Activated CD4-positive, alpha-beta T cell treated with anti-CD3 and anti-CD28 coated beads for 24 hours (primary cell): ENCODE data around the gene SCARF1.

Experiments
- DNase-seq, 2 donors: peaks; one replicate each; pipeline ENCODE4 v3.0.0-alpha.2; 2020; ENCODE audit warnings: low read depth in 2 of 2

The SCARF1 gene

DNA sequence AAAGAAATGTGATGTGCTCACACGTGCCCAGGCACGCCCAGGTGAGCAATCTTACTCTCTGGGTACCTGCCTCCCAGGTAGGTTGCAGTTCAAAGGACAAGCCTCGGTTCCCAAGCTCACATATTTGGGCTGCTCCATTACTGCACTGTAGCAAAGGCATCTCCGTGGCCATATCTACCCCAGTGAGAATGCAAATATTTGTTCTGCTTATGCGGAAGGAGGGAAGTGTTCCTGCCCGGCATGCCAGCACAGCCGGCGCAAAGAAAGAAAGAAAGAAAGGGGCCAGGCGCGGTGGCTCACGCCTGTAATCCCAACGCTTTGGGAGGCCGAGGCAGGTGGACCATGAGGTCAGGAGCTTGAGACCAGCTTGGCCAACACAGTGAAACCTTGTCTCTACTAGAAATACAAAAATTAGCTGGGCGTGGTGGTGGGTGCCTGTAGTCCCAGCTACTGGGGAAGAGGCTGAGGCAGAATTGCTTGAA, 47.6 kb downstream of the SCARF1 start:
- DNase-seq: no peak

DNA sequence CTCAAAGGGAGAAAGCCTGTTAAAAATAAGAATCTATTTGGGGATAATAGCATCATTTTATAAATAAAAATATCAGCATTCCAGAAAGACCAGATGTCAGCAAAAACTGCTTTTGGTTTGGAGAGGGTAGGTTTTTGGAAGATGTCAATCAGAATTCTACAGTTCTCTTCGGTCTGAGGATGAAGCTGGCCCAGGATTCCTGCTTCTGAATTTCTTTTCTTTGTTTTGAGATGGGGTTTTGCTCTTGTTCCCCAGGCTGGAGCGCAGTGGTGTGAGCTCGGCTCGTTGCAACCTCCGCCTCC, 52.0 kb downstream of the SCARF1 start:
- DNase-seq: no peak

DNA sequence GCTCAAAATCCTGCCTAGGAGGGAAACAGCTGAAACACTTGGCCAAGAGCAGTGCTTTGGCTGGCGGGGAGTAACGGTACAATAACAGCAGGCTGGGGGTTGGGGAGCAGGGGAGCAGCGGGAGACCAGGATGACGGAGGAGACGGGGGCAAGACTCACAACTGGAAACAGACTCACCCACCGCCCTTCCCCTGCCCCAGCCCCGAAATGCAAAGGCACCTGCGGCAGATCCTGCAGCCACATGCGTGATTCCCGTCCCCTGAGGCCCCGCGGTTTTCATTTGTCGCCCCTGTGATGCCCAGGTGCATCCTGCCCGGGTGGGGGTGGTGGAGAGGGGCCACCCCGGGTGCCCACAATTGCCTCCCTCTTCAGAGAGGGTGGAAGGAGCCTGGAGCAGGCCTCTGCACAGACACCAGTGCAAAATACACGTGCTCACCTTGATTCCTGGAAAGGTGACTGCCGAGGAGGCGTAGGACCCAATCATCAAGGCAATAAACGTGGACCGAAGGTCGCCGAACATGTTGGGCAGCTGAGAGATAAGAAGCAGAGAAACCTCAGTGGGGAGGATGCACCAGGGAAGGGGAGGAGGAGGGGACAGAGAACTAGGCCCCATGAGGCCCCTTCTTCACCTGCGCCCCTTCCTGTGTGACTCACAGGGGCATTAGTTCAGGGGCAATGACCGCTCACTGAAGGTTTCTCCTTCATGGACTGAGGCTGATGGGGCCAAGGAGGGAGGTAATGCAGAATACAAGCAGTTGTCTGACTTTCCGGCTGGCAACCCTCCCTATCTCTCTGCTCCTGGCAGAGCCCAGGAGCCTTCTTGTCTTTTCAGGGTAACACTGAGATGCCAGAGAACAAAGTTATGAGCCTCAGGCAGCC, 52.5 kb downstream of the SCARF1 start:
- no peak for DNase-seq

DNA sequence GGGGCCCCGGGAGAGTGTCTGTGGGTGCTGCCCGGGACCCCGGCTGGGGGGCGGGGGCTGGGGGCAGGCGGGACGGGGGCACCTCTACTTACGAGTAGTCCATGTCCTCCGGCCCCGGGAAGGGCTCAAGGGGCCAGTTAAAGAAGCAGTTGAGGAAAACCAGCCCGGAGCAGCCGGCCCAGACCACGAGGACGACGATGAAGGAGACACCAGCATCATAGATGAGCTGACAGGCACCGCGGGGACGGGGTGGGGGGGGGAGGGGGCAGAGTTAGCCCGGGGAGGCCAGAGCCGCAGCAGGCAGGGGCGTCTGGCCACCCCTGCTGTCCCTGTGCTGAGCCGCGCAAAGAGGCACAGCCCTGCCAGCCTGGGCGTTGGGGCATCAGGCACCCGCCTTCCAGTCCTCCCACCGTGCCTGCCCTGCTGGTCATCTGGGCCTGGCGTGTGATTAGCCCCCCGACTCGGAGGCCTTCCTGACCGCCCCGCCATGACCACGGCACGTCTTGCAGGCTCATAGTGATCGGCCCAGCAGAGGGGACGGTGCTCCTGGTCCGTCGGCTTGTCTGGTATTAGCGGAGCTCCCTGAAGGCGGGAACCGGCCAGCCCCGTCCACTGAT, 54.0 kb downstream of the SCARF1 start:
- no peak for DNase-seq

DNA sequence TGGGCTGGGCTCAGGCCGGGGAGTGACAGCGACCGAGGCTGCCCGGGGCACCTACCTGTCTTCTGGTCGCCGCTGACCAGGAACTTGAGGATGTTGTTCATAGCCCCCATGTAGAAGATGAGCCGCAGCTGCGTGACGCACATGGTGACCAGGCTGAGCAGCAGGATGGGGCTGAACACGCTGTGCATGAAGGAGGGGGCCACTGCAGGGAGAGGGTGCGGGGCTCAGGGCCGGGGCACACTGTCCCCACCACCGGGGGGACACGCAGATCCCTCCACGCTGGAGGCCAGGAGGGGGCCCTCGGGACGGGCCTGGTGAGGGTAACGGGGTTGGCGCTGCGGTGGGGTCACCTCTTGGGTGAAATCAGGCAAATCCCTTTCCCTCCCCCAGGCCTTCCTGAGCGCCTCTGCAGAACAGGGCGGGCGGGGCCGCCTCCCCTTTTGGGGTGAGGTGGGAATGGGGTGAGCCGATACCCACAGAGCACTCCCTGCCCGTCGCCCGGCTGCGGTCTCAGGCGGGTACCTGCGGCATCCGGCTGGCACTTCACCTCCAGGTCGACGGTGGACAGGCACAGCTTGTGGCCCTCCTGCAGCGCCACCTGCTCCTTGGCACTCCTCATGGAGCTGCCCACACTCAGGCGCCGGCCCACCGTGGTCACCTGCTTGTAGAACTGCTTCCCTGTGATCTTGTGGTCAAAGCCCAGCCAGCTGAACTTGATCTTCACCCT, 54.6 kb downstream of the SCARF1 start:
- no peak for DNase-seq

DNA sequence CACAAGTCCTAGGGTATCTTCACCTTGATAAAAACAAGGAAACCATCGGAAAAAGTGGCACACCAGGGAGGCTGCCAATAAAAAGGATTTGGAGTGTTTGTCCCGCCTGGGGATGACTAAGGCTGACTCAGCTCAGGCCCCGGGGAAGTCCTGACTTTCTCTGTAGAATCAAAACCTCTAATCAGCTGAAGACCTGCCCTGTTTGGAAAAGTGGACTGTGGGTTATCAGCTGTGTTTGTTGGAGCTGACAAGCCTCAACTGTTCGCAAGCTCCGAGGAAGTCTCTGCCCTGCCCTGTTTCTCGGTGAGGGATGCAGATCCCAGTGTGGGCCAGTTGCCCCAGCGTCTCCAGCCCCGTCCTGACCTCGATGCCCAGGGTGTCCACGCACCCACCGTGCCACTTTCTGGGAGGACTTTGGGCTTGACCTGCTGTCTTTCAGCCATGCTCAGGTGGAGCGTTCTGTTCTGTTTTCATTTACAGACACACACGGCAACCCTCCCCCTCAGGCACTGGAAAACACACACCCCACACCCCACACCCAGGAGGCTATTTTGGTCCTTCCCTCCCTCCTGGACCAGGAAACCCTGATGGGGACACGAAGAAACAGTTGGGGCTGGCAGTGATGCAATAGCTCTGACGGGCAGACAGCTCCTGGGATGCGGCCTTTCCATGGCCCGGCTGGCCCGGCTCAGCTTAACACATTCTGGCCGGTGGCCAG, 55.3 kb downstream of the SCARF1 start:
- no peak for DNase-seq

DNA sequence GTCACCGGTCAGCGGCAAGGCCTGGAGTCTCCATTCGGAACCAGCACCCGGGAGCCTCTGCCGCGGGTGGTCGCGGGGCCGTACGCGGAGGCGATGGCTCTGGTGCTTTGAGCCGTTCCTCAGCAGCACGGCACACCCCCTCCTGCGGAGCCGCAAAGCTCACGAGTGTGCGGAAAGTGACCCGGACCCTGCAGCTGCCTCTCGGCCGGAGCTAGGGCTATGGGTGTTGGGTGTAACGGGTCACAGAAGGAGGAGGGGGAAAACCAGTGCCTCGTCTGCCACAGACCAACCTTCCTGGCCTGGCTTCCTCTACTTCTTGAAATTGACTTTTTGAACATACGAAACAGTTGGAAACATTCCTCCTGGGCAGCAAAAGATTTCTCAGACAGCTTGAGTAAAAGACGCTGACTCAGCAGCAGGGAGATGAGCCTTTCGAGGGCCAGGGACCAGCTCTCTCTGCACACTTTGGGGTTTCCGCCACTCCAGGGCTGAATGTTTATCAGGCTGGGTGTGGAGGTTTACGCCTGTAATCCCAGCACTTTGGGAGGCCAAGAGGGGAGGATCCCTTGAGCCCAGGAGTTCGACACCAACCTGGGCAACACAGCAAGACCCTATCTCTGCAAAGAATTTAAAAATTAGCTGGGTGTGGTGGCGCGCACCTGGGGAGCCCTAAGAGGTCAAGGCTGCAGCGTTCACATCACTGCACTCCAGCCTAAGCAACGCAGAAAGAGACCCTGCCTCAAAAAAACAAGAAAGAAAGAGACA, 56.5 kb downstream of the SCARF1 start:
- no peak for DNase-seq

DNA sequence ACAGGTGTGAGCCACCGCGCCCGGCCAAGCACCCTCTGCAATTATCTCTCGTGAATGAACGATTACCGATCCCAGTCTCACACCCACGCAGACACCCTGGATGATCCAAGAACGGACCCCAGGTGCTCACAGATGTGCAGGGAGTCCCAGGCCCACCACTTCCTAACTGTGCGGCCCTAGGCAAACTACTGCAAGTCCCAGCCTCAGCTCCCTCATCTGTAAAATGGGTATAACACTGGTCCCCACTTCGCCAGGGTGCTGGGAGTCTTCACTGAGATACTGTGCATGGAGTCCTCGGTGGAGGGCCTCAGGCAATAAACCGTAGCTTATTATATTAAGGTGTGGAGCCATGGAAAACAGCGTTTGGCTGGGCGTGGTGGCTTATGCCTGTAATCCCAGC, 61.4 kb downstream of the SCARF1 start:
- DNase-seq: no peak
